ES-I3 (cell line): ENCODE measurements around the gene UQCR11.
A peak's percentile ranks its signal among the peaks of the same experiment; 100 is the strongest.

ENCODE experiments used
- H3K36me3 ChIP-seq: 2 replicates; pipeline ENCODE4 v1.6.1; 2013; ENCODE audit warnings: mild to moderate bottlenecking, low read length, control low read depth, moderate library complexity; ENCODE audit not compliant: insufficient read depth
- H3K4me1 ChIP-seq: 2 replicates; pipeline ENCODE4 v1.6.1; 2013; ENCODE audit warnings: mild to moderate bottlenecking, control low read depth, low read length; ENCODE audit not compliant: insufficient read depth
- H3K9ac ChIP-seq: 2 replicates; pipeline ENCODE4 v1.6.1; 2013; ENCODE audit warnings: low read depth, mild to moderate bottlenecking, low read length, moderate library complexity
- H3K9me3 ChIP-seq: 2 replicates; pipeline ENCODE4 v1.6.1; 2013; ENCODE audit warnings: mild to moderate bottlenecking, low read length, moderate library complexity; ENCODE audit not compliant: control insufficient read depth, insufficient read depth

UQCR11 gene

DNA sequence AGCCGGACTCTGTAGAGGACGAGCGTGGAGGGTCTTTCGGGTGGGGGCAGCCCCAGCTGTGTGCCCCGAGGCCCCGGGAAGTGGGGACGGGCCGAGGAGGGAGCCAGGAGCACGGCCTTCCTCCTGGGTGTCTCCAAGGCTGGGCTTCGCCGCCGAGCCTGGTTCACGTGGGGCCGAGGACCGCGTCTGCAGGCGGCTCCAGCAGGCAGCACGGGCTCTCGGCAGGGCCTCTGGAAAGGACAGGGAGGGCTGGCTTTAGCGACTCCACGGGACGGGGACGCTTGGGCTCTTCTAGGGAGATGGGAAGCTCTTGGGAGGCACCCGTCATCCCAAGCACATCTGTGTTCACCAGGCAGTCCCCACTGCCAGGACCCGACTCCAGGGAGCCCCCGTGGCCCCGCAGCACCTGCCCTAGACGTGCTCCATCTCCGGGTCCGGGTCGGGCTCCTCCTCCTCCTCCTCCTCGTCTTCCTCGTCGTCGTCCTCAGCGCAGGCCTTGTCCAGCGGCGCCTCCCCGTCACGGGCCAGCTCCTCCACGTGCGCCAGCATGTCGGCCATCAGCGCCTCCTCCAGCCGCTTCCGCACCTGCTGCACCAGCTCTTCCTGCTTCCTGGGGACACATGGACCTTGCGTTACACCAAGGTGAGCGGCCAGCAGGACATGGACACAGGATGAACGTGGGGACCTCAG is 27.2 kb downstream of the UQCR11 start:
- Histone ChIP-seq H3K9ac (no peak overlapping the region), H3K9me3 (no peaks in the 10 kb centered on the region), H3K4me1 (no peaks in the 10 kb centered on the region), H3K36me3 (no peaks in the 10 kb centered on the region)

DNA sequence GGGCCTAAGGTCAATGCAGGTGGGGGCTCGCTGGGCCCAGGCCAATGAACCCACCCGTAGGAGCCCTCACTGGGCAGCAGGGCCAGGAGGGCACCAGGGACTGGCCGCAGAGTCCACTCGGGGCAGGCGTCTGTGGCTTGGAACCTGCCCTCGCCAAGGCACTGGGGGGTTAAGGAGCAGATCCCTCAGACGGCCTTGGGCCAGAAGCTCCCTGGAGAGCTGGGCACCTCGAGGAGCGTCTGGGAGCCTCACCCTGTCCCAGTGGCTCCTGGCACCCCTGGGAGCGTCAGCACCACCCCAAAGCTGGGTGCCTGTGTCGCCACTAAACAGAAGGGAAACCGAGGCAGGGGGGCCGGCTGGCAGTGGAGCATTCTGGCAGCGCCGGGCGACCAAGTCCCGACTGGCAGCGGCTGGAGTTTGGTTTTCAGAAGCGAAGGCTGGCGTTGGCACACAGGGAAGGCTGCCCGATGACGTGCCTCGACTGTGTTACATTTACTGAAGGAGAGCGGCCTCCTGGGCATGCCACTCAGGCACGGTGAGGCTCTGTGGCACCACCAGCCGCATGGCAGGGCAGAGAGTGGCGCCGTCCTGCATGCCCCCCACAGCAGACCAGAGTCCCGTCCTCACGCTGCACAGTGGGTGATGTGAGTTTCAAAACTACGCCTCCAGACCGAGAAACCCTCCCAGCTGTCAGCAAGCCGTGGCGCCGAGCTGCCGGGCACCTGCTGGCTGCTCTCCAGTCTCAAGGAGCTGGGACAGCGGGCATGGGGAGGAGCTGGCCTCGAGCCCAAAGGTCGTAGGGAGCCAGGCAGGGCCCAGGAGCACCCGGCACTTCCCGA is 28.0 kb downstream of the UQCR11 start:
- H3K4me1 ChIP-seq: no peaks in the 10 kb centered on the region
- H3K36me3 ChIP-seq: no peaks in the 10 kb centered on the region
- no peak overlapping the region for H3K9ac ChIP-seq
- H3K9me3 ChIP-seq: no peaks in the 10 kb centered on the region

DNA sequence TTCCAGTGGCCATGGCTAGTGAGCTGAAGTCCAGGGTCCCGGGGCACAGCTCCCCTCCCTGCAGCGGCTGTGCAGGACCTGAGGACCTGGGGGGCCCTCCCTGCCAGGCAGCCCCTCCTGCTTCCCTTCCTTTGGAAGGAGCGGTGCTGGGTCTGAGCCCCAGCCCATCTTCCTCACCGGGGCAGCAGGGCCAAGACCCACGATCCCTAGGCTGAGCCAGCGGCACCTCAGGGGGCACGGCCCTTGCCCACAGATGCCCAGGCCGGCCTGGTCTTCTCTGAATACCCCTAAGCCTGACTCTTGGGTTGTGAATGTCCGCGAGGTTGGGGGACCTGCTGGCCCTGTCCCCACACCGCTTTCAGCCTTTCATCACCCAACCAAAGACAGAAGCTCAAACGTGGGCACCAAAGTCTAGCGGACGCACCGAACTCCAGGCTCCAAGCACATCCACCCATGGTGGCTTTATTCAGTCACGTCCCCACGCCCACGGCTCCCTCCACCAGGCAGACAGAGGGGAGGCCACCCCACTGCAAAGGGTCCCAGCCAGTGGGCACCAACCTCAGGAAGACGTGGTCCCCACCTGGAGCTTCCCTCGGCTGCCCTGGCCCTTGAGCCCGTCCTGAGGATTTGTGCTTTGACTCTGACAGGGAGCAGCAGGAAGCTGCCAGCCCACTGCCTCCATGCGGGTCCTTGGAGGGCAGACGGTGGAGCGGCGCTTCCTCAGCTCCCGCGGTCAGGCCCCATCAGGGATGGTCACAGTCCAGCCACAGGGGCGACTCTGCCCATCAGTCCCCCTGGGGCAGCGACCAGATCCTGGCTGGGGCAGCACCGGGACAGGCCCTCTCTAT is 28.8 kb downstream of the UQCR11 start:
- Histone ChIP-seq H3K9me3 (no peaks in the 10 kb centered on the region), H3K9ac (no peak overlapping the region), H3K4me1 (no peaks in the 10 kb centered on the region), H3K36me3 (no peaks in the 10 kb centered on the region)

DNA sequence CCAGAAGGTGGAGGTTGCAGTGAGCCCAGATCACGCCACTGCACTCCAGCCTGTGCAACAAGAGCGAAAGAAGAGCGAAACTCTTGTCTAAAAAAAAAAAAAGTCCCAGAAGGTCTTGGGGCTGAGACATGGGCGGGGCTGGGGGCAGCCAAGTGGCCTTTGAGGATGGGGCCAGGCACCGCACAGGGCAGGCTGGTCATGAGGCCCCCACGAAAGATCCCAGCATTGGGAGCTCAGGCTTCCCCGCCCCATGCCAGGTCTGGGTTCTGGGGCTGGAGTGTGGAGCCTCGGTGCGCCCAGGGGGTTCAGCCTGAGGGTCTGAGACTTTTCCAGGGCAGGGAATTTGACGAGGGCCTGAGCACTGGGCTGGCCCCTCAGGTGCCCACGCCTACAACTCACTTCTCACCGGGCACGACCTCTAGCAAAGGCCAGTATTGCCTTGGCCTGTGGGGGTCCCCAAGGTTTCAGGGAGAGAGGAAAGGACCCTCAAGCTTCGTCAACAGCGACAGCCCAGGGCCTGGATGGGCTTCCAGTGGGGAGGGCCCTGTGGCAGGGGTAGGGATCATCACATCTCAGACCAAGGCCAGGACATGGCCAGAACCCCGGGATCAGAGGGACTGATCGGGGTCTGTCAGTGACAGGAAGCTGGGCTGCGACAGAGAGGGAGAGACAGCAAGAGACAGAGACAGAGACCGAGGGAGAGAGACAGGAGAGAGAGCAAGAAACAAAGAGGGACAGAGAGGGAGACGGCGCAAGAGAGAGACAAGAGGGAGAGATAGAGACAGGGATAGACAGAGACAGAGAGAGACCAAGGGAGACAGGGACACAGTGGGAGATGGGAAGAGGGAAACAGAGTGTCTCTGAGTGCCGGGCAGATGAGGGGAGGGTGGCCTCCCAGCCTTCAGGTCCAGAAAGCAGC is 29.7 kb downstream of the UQCR11 start:
- H3K36me3 ChIP-seq: no peaks in the 10 kb centered on the region
- H3K9ac ChIP-seq: no peak overlapping the region

DNA sequence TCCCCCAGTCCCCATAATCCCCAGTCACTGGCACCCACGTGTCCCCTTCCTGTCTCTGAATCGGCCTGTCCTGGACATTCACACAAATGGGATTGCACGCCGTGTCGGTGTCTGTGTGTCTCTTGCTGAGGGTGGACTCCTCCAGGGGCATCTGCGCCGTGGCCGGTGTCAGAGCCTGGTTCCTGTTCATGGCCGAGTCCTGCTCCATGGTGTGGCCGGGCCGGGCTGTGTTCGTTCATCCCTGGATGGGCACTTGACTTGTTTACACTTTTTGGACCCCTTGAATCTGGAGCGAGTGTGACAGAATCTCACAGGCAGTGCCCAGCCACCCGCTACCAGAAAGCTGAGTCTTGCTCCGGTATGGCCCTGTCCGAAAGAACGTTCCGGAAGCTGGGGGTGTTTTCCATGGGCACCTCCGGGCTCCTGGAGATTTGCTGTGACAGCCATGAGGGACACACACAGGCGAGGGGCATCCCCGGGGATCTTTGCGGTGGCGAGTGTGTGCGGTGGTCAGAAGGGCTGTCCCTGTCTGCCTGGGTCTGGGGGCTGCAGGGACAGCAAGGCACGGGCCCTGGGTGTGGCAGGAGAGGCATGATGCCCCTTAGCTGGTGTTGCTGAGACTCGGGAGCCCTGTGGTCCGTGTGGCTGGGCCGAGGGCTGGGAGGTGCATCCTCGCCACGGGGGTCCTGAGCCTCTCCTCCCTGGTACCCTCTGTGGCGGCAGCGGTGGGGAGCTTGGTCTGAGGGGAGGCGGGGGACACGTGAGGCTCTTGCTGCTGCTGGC is 30.7 kb downstream of the UQCR11 start:
- Histone ChIP-seq H3K4me1 (no peaks in the 10 kb centered on the region), H3K9me3 (no peaks in the 10 kb centered on the region), H3K36me3 (no peaks in the 10 kb centered on the region), H3K9ac (no peak overlapping the region)

More for the DNA sequence above, 29.7 kb downstream of the UQCR11 start:
- Histone ChIP-seq H3K4me1 (no peaks in the 10 kb centered on the region), H3K9me3 (no peaks in the 10 kb centered on the region)

DNA sequence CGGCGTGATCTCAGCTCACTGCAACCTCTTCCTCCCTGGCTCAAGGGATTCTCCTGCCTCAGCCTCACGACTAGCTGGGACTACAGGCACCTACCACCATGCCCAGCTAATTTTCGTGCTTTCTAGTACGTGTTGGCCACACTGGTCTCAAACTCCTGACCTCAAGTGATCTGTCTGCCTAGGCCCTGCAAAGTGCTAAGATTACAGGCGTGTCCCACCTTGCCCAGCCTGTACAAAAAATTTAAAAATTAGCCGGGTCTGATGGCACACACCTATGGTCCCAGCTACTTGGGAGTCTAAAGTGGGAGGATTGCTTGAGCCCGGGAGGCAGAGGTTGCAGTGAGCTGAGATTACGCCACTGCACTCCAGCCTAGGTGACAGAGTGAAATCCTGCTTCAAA is 32.5 kb downstream of the UQCR11 start:
- Histone ChIP-seq H3K4me1 (no peaks in the 10 kb centered on the region), H3K9ac (no peak overlapping the region), H3K36me3 (no peaks in the 10 kb centered on the region), H3K9me3 (no peaks in the 10 kb centered on the region)

DNA sequence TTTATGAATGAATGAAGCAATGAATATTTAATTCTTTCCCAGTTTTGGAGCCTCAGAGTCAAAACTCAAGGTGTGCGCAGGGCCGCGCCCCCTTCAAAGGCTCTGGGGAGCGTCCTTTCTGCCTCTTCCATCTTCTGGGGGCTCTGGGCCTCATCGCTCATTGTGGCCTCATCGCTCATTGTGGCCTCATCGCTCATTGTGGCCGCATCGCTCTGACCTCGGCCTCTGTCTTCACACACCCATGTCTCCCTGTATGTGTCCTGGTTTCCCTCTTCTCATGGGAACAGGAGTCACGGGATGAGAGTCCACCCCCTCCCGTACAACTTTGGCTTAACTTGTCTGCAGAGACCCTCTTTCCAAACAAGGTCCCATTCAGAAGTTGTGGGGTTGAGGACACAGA is 33.9 kb downstream of the UQCR11 start:
- no peak overlapping the region for H3K9ac ChIP-seq
- no peaks in the 10 kb centered on the region for H3K4me1 ChIP-seq
- H3K36me3 ChIP-seq: no peaks in the 10 kb centered on the region
- no peaks in the 10 kb centered on the region for H3K9me3 ChIP-seq

DNA sequence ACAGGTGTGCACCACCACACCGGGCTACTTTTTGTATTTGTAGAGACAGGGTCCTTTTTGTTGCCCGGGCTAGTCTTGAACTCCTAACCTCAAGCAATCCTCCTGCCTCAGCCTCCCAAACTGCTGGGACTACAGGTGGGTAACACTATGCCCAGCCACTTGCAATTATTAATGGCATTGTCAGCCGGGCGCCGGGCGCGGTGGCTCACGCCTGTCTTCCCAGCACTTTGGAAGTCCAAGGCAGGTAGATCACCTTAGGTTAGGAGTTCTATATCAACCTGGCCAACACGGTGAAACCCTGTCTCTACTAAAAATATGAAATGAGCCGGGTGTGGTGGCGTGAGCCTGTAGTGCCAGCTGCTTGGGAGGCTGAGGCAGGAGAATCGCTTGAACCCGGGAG is 34.4 kb downstream of the UQCR11 start:
- H3K9ac ChIP-seq: no peak overlapping the region
- no peaks in the 10 kb centered on the region for H3K36me3 ChIP-seq
- no peaks in the 10 kb centered on the region for H3K4me1 ChIP-seq
- no peaks in the 10 kb centered on the region for H3K9me3 ChIP-seq

DNA sequence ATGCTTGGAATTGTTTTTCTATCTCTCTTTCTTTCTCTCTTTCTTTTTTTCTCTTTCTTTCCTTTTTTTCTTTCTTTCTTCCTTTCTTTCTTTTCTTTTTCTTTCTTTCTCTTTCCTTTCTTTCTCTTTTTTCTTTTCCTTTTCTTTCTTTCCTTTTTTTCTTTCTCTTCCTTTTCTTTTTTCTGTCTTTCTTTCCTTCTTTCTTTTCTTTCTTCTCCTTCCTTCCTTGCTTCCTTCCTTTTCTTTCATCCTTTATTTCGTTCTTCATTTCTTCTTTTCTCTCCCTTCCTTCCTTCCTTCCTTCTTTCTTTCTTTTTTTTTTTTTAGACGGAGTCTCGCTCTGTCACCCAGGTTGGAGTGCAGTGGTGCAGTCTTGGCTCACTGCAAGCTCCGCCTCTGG is 35.3 kb downstream of the UQCR11 start:
- Histone ChIP-seq H3K9ac (no peak overlapping the region), H3K9me3 (no peaks in the 10 kb centered on the region), H3K36me3 (no peaks in the 10 kb centered on the region), H3K4me1 (no peaks in the 10 kb centered on the region)

DNA sequence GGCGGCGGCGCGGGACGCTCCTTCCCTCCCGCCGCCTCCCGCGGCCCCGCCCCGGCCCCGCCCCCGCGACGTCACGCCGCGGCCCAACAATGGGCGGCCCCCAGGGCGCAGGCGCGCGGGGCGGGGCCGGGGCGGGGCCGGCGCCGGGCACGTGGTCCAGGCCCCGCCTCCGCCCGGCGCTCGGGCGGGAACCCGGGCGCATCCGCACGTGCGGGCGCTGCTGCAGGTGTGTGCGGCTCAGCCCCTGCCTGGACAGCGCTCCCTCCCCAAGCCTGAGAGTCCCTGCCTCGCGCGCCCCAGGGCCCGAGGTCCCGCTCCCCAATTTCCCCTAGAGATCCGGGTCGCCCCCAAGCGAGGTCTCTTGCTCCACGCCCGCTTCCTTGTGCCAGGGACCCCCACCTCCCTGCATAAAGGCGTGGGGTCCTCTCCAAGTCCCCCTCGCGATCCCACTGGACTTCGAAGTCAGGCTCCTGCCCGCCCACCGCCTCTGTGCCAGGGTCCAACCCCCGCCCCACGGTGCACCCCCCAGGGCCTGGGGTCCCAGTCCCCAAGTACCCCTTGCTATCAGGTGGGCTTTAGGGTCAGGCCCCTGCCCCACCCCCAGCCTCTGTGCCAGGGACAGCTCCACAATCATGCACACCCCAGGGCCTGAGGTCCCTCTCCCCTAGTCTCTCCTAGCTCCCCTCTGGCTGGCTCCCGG is 36.8 kb downstream of the UQCR11 start, which contains the start of gene MEX3D:
TSS of gene MEX3D (minus strand) at position 6 of the 700 bp plus-strand sequence. CDS start 267 bp downstream, outside the sequence.
- H3K4me1 ChIP-seq: no peaks in the 10 kb centered on the region
- peak within 1 kb of the TSS; percentile 98 for H3K9ac ChIP-seq
- H3K9me3 ChIP-seq: no peaks in the 10 kb centered on the region
- H3K36me3 ChIP-seq: no peaks in the 10 kb centered on the region

DNA sequence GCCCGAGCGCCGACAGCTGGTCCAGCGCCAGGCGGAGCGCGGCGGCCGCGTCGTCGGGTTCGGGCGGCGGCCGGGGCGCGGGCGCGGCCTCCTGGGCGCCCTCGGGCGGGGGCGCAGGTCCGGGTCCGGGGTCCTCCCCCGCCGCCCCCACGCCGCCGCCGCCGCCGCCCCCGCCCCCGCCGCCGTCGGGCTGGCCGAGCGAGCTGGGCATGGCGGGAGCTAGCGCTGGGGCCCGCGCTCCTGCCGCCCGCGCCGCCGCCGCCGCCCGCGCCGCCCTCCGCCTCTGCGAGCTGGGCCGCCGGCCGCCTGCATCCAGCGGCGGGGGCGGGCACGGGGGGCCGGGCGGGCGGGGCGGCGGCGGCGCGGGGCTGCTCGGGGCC is 37.4 kb downstream of the UQCR11 start:
- no peaks in the 10 kb centered on the region for H3K4me1 ChIP-seq
- H3K36me3 ChIP-seq: no peaks in the 10 kb centered on the region
- H3K9me3 ChIP-seq: no peaks in the 10 kb centered on the region
- no peak overlapping the region; the same call in 1 of the 2 replicates for H3K9ac ChIP-seq

DNA sequence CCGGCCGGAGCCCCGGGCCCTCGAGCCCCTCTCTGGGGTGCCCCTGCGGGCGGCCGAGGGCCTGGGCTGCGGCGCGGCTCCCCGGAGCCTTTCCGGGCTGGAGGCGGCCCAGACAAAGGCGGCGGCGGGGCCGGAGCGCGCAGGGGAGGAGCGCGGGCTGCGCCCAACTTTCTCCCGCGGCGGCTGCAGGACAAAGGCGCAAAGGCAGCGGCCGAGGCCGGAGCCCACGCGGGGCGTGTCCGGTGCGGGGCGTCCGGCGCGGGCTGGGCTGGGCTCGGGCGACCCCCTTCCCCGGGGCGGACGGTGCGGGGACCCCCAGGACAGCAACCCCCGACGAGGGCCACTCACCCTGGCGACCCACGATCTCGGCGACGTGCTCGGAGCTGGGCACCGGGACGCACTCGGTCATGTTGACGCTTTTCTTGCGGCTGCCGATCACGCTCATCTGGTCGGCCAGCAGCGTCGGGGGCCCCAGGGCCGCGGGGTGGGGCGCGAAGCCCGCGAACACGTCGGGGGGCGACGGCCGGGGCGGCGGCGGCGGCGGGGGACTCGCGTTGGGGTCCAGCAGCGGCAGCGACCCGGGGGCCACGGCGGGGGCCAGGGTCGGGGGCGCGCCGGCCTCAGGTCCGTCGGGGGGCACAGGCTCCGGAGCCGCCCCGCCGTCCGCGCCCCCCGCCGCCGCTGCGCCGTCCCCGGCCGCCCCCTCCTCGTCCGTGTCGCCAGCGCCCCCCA is 38.0 kb downstream of the UQCR11 start:
- H3K9me3 ChIP-seq: no peaks in the 10 kb centered on the region
- no peaks in the 10 kb centered on the region for H3K4me1 ChIP-seq
- H3K9ac ChIP-seq: peak overlapping the region; percentile 98
- H3K36me3 ChIP-seq: no peaks in the 10 kb centered on the region
